Bronchus fibroblast of lung (primary cell): Measurements from ENCODE around the gene KNTC1. TPM values are rescaled to one million over a fixed set of nuclear protein-coding genes. Genes with fewer than 3 reads are reported as not detected.

ENCODE experiments used
- total RNA-seq: library from RNA; depleted of rRNA; stranded (reverse); fragments of >200 nt; gene quantifications from 2 replicates; pipeline ENCODE4 v1.2.3, GENCODE V29; 2015

KNTC1 gene, protein sequence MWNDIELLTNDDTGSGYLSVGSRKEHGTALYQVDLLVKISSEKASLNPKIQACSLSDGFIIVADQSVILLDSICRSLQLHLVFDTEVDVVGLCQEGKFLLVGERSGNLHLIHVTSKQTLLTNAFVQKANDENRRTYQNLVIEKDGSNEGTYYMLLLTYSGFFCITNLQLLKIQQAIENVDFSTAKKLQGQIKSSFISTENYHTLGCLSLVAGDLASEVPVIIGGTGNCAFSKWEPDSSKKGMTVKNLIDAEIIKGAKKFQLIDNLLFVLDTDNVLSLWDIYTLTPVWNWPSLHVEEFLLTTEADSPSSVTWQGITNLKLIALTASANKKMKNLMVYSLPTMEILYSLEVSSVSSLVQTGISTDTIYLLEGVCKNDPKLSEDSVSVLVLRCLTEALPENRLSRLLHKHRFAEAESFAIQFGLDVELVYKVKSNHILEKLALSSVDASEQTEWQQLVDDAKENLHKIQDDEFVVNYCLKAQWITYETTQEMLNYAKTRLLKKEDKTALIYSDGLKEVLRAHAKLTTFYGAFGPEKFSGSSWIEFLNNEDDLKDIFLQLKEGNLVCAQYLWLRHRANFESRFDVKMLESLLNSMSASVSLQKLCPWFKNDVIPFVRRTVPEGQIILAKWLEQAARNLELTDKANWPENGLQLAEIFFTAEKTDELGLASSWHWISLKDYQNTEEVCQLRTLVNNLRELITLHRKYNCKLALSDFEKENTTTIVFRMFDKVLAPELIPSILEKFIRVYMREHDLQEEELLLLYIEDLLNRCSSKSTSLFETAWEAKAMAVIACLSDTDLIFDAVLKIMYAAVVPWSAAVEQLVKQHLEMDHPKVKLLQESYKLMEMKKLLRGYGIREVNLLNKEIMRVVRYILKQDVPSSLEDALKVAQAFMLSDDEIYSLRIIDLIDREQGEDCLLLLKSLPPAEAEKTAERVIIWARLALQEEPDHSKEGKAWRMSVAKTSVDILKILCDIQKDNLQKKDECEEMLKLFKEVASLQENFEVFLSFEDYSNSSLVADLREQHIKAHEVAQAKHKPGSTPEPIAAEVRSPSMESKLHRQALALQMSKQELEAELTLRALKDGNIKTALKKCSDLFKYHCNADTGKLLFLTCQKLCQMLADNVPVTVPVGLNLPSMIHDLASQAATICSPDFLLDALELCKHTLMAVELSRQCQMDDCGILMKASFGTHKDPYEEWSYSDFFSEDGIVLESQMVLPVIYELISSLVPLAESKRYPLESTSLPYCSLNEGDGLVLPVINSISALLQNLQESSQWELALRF (N-terminal part only)
- total RNA-seq: 32.3 and 36.5 TPM in 2 replicates

GRCh38 chr12:122526683-122527477 lies at the start of gene KNTC1, which contains the start of gene RSRC2:
TSS of gene KNTC1 (plus strand) at chr12:122527249. CDS start at chr12:122530064, 2,815 bp downstream.
TSS of gene RSRC2 (minus strand) at chr12:122526936. CDS start at chr12:122526853, 83 bp downstream.

GRCh38 chr12:122500685-122501488 lies 26.2 kb upstream of the KNTC1 start, which contains the start of gene ZCCHC8:
TSS of gene ZCCHC8 (minus strand) at chr12:122500932. CDS start at chr12:122500840, 92 bp downstream.

Other genes starting within 250 kb of the KNTC1 start
- 24.7 and 29.4 TPM in 2 replicates for gene CLIP1, start 104.6 kb upstream of the KNTC1 start, total RNA-seq
- gene ZCCHC8, start 26.3 kb upstream of the KNTC1 start, total RNA-seq: 12.2 and 14.8 TPM in 2 replicates
- gene RSRC2, start 313 bp upstream of the KNTC1 start, total RNA-seq: 18.6 and 27.1 TPM in 2 replicates
- gene HCAR2, start 176.1 kb downstream of the KNTC1 start, total RNA-seq: not detected in 2 replicates
- not detected in 2 replicates for gene HCAR3, start 189.6 kb downstream of the KNTC1 start, total RNA-seq
- 0.34 and 0.74 TPM in 2 replicates for gene HCAR1, start 203.6 kb downstream of the KNTC1 start, total RNA-seq
- gene DENR, start 225.6 kb downstream of the KNTC1 start, total RNA-seq: 26.9 and 30.3 TPM in 2 replicates
- under 0.01 TPM in 1 of 2 replicates, not detected in the other for gene CCDC62, start 247.3 kb downstream of the KNTC1 start, total RNA-seq